ENCODE data around the gene FPGT.
A peak's percentile ranks its signal among the peaks of the same experiment; 100 is the strongest.
"Not testable (repeated sequence)": the region's sequence is repeated elsewhere in the genome, so short reads cannot be mapped to it uniquely, and the experiment has no call there.

FPGT gene

GRCh38 chr1:74197657-74198552, at the start of gene FPGT, which contains the start of gene LRRIQ3:
TSS of gene FPGT (plus strand) at chr1:74198242. CDS start at chr1:74198279, 37 bp downstream.
TSS of gene LRRIQ3 (minus strand) at chr1:74198176. CDS start at chr1:74183684, 14,492 bp downstream.
- peak; percentile 98 to 99 for DNase-seq

GRCh38 chr1:74160046-74160445, 38.0 kb upstream of the FPGT start:
- no peak for DNase-seq

DNA sequence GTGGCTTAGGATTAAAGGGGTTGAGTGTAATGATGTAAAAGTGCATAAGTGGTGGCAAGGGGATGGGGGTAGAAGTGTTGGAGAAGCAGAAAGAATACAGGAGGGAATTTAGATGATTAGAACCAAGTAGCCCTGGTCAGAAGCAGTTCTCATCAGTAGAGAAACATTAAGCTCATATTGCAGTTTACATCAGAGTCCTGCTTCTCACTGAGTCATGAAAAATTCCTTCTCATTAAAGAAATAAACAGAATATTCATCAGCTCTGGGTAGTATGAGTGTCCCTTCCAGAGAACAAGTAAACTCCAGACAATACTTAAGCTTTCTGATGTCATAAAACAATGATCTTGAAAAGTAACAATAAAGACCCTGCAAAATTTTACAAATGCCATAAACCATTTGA, 36.5 kb upstream of the FPGT start:
- DNase-seq, result no peak

DNA sequence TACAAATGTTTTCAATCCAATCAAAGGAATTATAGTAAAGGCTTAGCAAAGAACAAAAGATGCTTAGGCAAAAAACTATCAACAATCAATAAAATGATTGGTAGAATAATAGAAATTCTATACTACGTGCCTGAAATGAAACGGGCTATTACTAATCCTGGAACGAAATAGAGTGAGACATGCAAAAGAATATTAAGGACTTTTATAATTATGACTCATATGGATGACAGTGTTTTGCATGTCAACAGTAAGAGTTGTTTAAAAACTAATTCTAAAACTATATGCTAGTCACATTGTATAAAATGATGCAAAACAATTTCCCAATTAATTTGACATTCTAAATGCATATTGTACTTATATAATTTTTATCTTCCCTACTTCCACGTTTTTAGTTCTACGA, 35.7 kb upstream of the FPGT start:
- DNase-seq, result no peak

- not testable (repeated sequence) for DNase-seq
These were observed 23.6 kb upstream of the FPGT start for GRCh38 chr1:74174423-74174822.

DNA sequence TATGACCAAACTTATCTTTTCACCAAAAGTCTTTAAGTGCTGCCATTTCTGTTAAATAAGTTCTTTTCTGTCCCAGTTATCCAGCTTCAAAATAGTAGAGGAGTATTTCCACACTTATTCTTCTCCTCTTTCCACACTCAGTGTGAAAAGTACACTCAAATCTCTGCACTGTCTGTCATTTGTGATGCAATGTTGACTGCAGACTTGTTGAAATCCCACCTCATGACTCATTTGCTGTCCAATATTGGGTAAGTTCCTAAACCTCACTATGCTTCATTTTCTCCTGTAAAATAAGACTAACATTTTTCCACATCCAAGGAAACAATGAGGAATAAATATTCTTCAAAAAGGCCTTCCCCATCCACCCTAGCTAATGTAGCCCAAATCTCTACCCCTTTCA, 17.6 kb upstream of the FPGT start:
- DNase-seq, result no peak

- DNase-seq, result peak in 1 of 2 experiments; percentile 9
These were observed 4.1 kb upstream of the FPGT start for GRCh38 chr1:74193908-74194307.

DNA sequence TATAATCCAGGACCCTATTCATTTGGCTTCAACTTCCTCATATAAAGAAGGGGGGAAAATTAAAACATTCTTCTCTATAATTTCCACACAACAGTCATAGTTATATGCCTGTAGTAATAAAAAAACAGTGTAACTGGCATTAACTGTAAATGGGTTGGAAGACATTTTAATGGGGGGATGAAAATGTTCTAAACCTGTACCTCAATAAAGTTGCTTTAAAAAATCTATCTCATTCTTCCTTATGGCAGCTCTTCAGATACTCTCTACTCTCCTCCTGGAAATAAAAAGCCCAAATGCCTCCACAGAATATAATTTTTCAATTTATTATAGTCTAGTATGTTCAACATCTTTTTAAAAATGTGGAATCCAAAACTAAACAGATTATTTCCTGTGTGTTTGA, 2.7 kb upstream of the FPGT start:
- no peak for DNase-seq

DNA sequence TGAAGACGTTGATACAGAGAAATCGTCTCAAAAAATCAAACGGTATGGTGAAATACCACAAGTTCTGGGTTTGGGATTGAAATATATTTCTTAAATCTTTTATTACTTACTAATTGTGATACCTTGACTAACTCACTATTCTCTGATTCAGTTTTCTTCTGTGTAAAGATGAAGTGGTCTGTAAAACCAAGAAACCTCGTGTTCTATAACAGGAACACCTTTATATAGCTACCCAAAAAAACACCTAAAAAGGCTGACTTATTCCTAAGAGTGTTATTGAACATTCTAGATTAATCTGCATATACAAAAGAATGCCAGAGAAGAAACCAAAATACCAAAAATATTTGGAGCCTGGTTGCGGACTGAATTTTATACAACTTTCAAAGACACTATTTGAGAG, 787 bp upstream of the FPGT start:
- no peak for DNase-seq

GRCh38 chr1:74199504-74199903, 1.5 kb downstream of the FPGT start:
- no peak for DNase-seq

GRCh38 chr1:74205266-74205665, 7.2 kb downstream of the FPGT start:
- DNase-seq, result no peak

DNA sequence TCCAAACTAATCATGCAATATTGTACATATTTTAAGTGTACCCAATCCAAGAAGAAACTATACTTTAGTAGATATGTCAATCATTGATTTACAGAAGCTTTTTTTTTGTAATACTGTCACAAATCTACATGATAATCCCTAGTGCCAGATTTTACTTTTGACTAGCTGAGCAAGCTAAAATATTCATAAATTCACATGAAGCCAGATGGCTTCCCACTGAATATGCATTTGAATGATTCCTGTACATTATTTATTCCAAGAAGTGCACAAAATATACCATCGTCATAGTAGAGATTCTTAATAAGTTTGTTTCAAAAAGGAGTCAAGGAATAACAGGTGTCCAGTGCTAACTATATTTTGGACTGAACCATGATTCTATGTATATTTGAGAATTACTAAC, 17.2 kb downstream of the FPGT start:
- no peak for DNase-seq

DNA sequence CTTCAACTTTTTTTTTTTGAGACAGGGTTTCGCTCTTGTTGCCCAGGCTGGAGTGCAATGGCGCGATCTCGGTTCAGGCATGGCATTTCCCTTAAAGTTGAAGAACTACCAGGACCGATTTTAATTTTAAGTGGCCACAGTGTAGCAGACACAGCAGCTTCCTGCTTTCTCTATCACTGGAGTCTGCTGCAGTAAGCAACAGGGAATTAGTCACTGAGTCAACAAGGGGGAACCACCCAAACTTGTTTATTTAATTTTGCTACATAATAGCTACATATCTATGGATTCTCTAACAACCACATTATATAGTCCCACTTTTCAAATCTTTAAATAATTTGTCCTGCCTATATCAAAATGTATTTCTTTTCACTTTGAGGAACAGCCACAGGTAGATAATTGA, 24.7 kb downstream of the FPGT start:
- DNase-seq, result no peak

DNA sequence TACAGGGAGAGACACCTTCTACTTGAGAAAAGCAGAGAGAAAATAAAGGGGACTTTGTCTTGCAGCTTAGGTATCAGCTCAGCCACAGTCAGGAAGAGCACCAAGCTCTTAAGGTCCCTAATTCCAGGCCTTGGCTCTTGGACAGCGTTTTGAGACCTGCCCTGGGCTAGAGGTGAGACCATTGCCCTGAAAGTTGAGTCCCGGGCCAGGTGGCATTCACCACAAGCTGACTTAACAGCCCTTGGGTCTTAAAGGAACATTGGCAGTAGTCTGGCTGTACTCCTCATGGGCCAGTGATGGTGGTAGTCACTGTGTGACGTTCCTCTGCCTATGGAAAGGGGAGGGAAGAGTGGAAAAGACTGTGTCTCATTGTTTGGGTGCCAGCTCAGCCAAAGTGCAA, 25.4 kb downstream of the FPGT start:
- no peak for DNase-seq

DNA sequence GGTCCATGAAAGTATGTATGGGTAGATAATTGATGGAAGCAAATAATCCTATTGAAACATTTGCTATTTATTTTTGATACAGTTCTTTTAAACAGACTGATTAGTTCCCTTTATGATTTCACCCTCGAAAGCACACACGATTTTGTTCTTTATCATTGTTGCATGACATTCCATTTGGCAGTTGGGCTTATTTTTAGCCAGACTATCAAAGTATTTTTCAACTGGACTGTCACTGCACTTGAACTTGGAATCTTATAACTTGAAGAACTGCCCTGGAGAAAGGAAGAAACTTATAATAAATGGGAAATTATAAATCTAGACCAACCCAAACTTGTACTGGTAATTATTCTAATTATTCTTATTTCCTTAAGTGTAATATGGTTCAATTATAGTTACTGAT, 37.1 kb downstream of the FPGT start, which contains the start of gene TNNI3K:
Gene TNNI3K, plus strand, starts transcription at position 235 of the 400 bp plus-strand sequence. Its CDS starts 65 bp downstream, at position 300.
- no peak for DNase-seq

DNA sequence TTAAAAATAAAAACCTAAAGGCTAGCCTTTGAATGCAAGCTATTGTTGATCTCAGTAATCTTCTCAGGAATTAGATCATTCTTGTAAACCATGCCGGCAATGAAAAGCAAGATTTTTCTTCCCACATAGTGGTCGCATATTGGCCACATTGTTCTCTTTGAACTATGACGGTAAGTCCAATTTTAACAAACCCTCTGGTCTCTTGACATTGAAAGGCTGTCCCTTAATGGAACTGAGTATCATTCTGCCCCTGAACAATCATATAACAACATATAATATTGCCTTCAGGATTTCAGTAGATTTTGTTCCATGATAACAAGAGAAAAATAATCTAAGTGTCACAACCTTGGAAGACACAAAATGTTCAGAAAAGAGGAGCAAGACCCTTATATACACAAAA, 38.4 kb downstream of the FPGT start:
- DNase-seq, result no peak

DNA sequence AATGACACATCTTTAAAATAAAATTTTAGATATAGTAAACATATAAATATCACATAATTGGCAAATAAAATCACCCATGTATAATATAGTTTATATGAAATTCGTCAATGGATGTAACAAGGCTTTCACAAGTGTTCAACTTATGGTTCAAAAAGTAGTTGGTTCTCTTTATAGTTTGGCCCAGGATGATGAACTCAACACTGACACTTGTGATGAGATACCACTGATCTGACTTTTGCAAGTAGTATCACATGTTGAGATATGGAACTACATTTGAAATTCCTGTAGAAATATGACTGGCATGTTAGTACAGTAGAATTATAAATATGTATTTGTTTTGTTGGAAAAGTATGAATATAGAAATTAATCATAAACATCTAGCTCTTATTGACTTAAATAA, 39.0 kb downstream of the FPGT start:
- no peak for DNase-seq

DNA sequence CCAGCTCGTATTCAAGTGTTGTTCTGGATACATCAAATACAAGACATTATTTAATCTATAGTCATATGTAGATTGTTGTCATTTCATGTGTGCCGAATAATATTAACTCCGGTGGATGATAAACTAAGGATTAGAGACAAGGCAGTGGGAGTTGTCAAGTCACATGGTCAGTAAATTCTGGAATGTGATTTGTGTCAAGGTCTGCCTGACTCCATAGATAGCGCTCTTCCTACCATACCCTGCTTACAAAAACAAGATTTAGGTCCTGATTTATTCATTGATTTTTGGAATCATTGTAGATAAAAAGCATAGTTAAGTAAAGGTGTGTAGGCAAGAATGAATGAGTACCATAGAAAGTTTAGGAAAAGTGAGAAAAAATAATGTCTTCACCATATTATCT, 39.7 kb downstream of the FPGT start:
- DNase-seq, result no peak

DNA sequence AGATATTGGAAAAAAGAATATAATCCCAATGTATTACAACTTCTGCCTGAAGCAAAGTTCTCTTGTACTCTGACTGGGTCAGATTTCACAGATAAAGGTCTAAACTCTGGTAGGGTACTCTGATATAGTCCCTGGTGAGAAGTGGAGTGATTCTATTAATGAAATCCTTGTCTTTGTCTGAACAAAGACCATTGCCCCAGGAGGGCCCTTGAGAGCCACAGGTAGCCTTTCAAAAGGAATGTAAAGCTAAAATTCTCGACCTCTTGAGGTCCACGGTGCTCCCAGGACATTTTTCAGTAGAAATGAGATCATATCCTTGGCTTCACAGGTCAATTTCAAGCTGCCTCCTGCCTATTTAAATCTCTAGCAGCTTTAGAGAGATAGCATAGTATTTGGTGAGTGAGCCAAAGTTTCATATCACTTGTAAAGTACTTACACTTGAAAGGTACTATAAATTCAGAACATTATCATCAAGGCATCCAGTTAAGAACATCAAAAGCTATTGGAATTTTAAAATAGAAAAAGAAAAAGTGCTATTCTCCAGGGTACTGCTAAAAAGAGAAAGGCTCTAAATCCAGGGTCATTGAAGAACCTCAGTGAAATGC, 47.2 kb downstream of the FPGT start:
- no peak for DNase-seq

GRCh38 chr1:74246315-74246714, 48.3 kb downstream of the FPGT start:
- DNase-seq, result no peak

DNA sequence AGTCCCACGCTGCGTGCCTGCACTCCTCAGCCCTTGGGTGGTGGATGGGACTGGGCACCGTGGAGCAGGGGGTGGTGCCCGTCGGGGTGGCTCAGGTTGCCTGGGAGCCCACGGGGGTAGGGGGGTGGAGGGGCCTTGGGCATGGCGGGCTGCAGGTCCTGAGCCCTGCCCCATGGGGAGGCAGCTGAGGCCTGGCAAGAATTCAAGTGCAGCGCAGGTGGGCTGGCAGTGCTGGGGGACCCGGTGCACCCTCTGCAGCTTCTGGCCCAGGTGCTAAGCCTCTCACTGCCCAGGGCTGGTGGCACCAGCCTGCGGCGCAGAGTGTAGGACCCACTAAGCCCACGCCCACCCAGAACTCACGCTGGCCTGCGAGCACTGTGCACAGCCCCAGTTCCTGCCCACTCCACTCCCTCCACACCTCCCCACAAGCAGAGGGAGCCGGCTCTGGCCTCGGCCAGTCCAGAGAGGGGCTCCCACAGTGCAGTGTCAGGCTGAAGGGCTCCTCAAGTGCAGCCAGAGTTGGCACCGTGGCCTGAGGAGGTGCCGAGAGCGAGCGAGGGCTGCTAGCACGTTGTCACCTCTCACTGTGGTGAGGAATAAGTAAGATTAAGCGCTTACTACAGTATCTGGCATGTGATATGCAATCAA, 50.0 kb downstream of the FPGT start:
- DNase-seq, result no peak

DNA sequence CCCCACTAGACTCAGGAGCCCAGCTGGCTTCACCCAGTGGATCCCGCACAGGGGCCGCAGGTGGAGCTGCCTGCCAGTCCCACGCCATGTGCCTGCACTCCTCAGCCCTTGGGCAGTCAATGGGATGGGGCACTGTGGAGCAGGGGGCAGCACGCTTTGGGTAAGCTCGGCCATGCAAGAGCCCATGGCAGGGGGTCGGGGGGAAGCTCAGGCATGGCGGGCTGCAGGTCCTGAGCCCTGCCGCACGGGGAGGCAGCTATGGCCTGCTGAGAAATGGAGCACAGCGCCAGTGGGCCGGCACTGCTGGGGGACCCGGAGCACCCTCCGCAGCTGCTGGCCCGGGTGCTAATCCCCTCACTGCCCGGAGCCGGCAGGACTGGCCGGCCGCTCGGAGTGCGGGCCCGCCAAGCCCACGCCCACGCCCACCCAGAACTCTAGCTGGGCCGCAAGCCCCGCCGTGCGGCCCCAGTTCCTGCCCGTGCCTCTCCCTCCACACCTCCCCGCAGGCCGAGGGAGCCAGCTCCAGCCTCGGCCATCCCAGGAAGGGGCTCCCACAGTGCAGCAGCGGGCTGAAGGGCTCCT, 55.3 kb downstream of the FPGT start:
- DNase-seq, result not testable (repeated sequence)
